IMR-90 (cell line): ENCODE results near the gene MAP7. TPM values are rescaled to one million over a fixed set of nuclear protein-coding genes. Genes with fewer than 3 reads are reported as not detected.

ENCODE experiments used
- ATAC-seq: fragments of 200-7000 bp; cut with Tn5 transposase; 2 replicates; pipeline ENCODE4 v1.9.1; 2020; ENCODE audit warnings: low read depth, mild to moderate bottlenecking, moderate library complexity
- BruUV-seq: library from RNA; stranded (reverse); fragments of 400-500 nt; replicated peaks from 2 replicates; lab custom pipeline; 2021; lab: Mats Ljungman, UMichigan
- CTCF ChIA-PET: fragments of 300-600 bp; formaldehyde crosslinking; extraction: SDS; loops from one replicate; lab custom pipeline; 2021; ENCODE audit warnings: antibody characterized with exemption; lab: Yijun Ruan, JAX
- POLR2A ChIA-PET: fragments of 300-600 bp; sonication (Branson Sonifier 250); formaldehyde crosslinking; loops from one replicate; lab custom pipeline; 2022; ENCODE audit warnings: antibody characterized with exemption; ENCODE audit not compliant: unreplicated experiment; lab: Charles Lee
- DNase-seq: peaks from one replicate; pipeline ENCODE4 v3.0.0; 2013
- H2AFZ ChIP-seq: replicated peaks from 2 replicates; pipeline ENCODE3; 2013; ENCODE audit warnings: low read length, mild to moderate bottlenecking; ENCODE audit not compliant: poor library complexity
- H2AK5ac ChIP-seq: 2 replicates; pipeline ENCODE4 v1.6.1; 2013; ENCODE audit warnings: low read depth, low read length, inconsistent platforms
- H2AK9ac ChIP-seq: replicated peaks from 2 replicates; pipeline ENCODE3; 2013; ENCODE audit warnings: mild to moderate bottlenecking, low read depth, low read length, moderate library complexity; ENCODE audit not compliant: poor library complexity
- H2BK120ac ChIP-seq: 2 replicates; pipeline ENCODE4 v1.6.1; 2013; ENCODE audit warnings: low read depth, low read length, inconsistent platforms
- H2BK15ac ChIP-seq: 3 replicates; pipeline ENCODE4 v1.6.1; 2013; ENCODE audit warnings: low read depth, low read length, inconsistent platforms
- H2BK20ac ChIP-seq: 2 replicates; pipeline ENCODE4 v1.6.1; 2013; ENCODE audit warnings: low read depth, mild to moderate bottlenecking, inconsistent platforms, low read length, moderate library complexity
- H2BK5ac ChIP-seq: 2 replicates; pipeline ENCODE4 v1.6.1; 2013; ENCODE audit warnings: mild to moderate bottlenecking, low read depth, low read length, inconsistent platforms; ENCODE audit not compliant: poor library complexity, severe bottlenecking
- H3K14ac ChIP-seq: replicated peaks from 2 replicates; pipeline ENCODE4 v1.6.1; 2013; ENCODE audit warnings: low read depth, low read length, inconsistent platforms
- H3K18ac ChIP-seq: 2 replicates; pipeline ENCODE4 v1.6.1; 2013; ENCODE audit warnings: low read depth, low read length, control low read depth
- H3K23ac ChIP-seq: 2 replicates; pipeline ENCODE4 v1.6.1; 2013; ENCODE audit warnings: low read depth, low read length, inconsistent platforms
- H3K27ac ChIP-seq: 2 replicates; pipeline ENCODE4 v1.5.1; 2013; ENCODE audit warnings: mild to moderate bottlenecking, control low read depth, low read length; ENCODE audit not compliant: insufficient read depth
- H3K27me3 ChIP-seq: 2 replicates; pipeline ENCODE4 v1.6.1; 2013; ENCODE audit warnings: low read length; ENCODE audit not compliant: control insufficient read depth, insufficient read depth
- H3K36me3 ChIP-seq: 2 replicates; pipeline ENCODE4 v1.6.1; 2013; ENCODE audit warnings: low read length, mixed read lengths; ENCODE audit not compliant: control insufficient read depth, insufficient read depth
- H3K4ac ChIP-seq: 2 replicates; pipeline ENCODE4 v1.6.1; 2013; ENCODE audit warnings: low read depth, low read length, inconsistent platforms
- H3K4me1 ChIP-seq: 2 replicates; pipeline ENCODE4 v1.6.1; 2013; ENCODE audit warnings: low read length, mixed read lengths; ENCODE audit not compliant: control insufficient read depth, insufficient read depth
- H3K4me2 ChIP-seq: 2 replicates; pipeline ENCODE4 v1.6.1; 2013; ENCODE audit warnings: low read depth, mild to moderate bottlenecking, control low read depth, low read length, moderate library complexity
- H3K4me3 ChIP-seq: 2 replicates; pipeline ENCODE4 v1.5.1; 2013; ENCODE audit warnings: low read depth, mild to moderate bottlenecking, control low read depth, low read length, moderate library complexity; ENCODE audit not compliant: insufficient read depth
- H3K56ac ChIP-seq: 2 replicates; pipeline ENCODE4 v1.6.1; 2013; ENCODE audit warnings: low read length, inconsistent platforms; ENCODE audit not compliant: insufficient read depth; ENCODE audit errors: extremely low read depth
- H3K79me1 ChIP-seq, 2 experiments: 2 replicates each; pipeline ENCODE4 v1.6.1; 2013; ENCODE audit warnings: low read length in 2 of 2, inconsistent platforms in 1 of 2, low read depth in 1 of 2
- H3K9ac ChIP-seq: 2 replicates; pipeline ENCODE4 v1.6.1; 2013; ENCODE audit warnings: low read depth, low read length, control low read depth
- H3K9me1 ChIP-seq: 2 replicates; pipeline ENCODE4 v1.6.1; 2013; ENCODE audit warnings: low read length, inconsistent platforms; ENCODE audit not compliant: insufficient read depth
- H3K9me3 ChIP-seq: 2 replicates; pipeline ENCODE4 v1.6.1; 2013; ENCODE audit warnings: low read length; ENCODE audit not compliant: control insufficient read depth, insufficient read depth
- H4K20me1 ChIP-seq: 2 replicates; pipeline ENCODE4 v1.6.1; 2013; ENCODE audit warnings: low read length, inconsistent platforms; ENCODE audit not compliant: insufficient read depth
- H4K5ac ChIP-seq: 2 replicates; pipeline ENCODE4 v1.6.1; 2013; ENCODE audit warnings: mild to moderate bottlenecking, low read depth, low read length, control low read depth
- H4K8ac ChIP-seq, 2 experiments: 2 replicates each; pipeline ENCODE4 v1.6.1; 2013; ENCODE audit warnings: low read depth in 2 of 2, low read length in 2 of 2, control low read depth in 1 of 2, inconsistent platforms in 1 of 2
- H4K91ac ChIP-seq: 2 replicates; pipeline ENCODE4 v1.6.1; 2013; ENCODE audit warnings: low read depth, low read length, inconsistent platforms; ENCODE audit not compliant: insufficient read depth
- BHLHE40 ChIP-seq: fragments of 150-350 bp; IDR thresholded peaks from 2 replicates; pipeline ENCODE4 v1.6.1; 2016; ENCODE audit warnings: mild to moderate bottlenecking, low read depth, low read length
- CEBPB ChIP-seq: IDR thresholded peaks from 2 replicates; pipeline ENCODE4 v1.6.1; 2012; ENCODE audit warnings: low read depth, low read length, improper control_type of control experiment
- CHD1 ChIP-seq: IDR thresholded peaks from 2 replicates; pipeline ENCODE4 v1.6.1; 2012; ENCODE audit warnings: low read depth, low read length, improper control_type of control experiment
- FOS ChIP-seq: fragments of 150-350 bp; IDR thresholded peaks from 2 replicates; pipeline ENCODE4 v1.6.1; 2016; ENCODE audit warnings: low read depth, low read length
- MAFK ChIP-seq: IDR thresholded peaks from 2 replicates; pipeline ENCODE4 v1.6.1; 2012; ENCODE audit warnings: low read depth, low read length, improper control_type of control experiment
- MXI1 ChIP-seq: IDR thresholded peaks from 2 replicates; pipeline ENCODE4 v1.6.1; 2012; ENCODE audit warnings: low read depth, mild to moderate bottlenecking, low read length, moderate library complexity, borderline replicate concordance
- NFE2L2 ChIP-seq: fragments of 150-350 bp; IDR thresholded peaks from 2 replicates; pipeline ENCODE4 v1.6.1; 2016; ENCODE audit warnings: low read depth, mild to moderate bottlenecking, low read length
- RFX5 ChIP-seq: IDR thresholded peaks from 2 replicates; pipeline ENCODE4 v1.8.0; 2012; ENCODE audit warnings: low read depth, mild to moderate bottlenecking, low read length, moderate library complexity
- WGBS, 2 experiments: methylation state at CpG; one replicate each; pipeline versions ENCODE4 v1.1.5 to v1.1.7; 2013; ENCODE audit warnings: missing lambda C conversion rate in 2 of 2; ENCODE audit not compliant: insufficient read length in 1 of 2; ENCODE audit errors: extremely low coverage in 2 of 2; 5-methylcytosine and 5-hydroxymethylcytosine counted together
- dilution Hi-C: fragments of 300-500 bp; cut with HindIII; formaldehyde crosslinking; loops from one replicate; pipeline ENCODE4 v1.14.3; 2018; ENCODE audit warnings: low sequenced_read_pairs; ENCODE audit not compliant: unreplicated experiment
- in situ Hi-C: fragments of 300-500 bp; cut with MboI; formaldehyde crosslinking; loops from 3 replicates; pipeline ENCODE4 v1.14.3; 2019; ENCODE audit warnings: low sequenced_read_pairs, inconsistent platforms, mixed read lengths
- intact Hi-C: fragments of 100-400 bp; cut with micrococcal nuclease; formaldehyde crosslinking; loops from 2 replicates; pipeline ENCODE4 v1.10.0; 2022
- polyA plus RNA-seq, 3 experiments: library from polyadenylated mRNA; depleted of rRNA; stranded (reverse); fragments of >200 nt; gene quantifications; 2 replicates each; pipeline ENCODE4 v1.2.3, GENCODE V29; 2012; ENCODE audit warnings: low replicate concordance in 1 of 3
- total RNA-seq: library from RNA; depleted of rRNA; stranded (reverse); fragments of >200 nt; gene quantifications from 2 replicates; pipeline ENCODE4 v1.2.3, GENCODE V29; 2012
- TF ChIP-seq, protein P1 (sequence below): conservative IDR thresholded peaks from 2 replicates; pipeline ENCODE4 v1.5.1; 2012; ENCODE audit warnings: mild to moderate bottlenecking, low read depth, low read length, improper control_type of control experiment

MAP7 gene
- total and polyA plus RNA-seq, 2 of the 4 experiments (the other 2 are of a cell fraction) = 0.19 to 0.36 TPM

DNA sequence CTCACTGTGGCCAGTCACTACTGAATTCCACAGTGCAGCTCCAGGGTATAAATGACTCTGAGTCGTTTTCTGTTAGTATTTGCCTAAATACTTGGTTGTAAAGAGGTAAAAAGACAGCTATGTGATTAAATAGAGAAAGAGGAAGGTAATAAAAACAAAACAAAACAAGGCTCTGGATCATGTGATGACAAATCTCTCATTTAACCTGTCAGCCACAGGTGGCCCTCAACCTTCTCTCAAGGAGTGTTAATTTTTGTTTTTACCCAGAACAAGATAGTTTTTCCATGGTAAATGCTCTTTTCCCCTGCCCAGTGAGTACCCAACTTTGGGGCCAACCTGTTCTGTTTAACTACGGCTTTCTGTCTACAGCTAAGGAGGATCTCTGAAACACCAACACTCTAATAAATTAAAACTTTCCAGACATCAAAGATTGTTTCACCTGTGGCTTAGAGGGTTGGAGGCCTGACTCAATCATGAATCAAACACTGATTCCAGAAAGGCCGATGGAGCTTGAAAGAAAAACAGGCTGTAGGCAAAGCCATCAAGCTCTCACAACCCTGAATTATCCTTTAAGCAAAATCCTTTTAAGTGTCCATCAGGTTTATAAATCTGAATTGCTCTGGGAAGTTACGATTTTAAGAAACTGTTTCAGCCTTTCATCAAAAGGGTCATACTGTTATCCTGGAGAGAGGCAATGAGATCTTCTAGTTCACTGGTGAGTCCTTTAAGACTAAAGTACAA, 179.1 kb downstream of the MAP7 start:
- Histone ChIP-seq H2BK5ac (no peak overlapping the region), H4K20me1 (no peaks in the 10 kb centered on the region), H3K9me1 (no peaks in the 10 kb centered on the region), H4K91ac (no peak overlapping the region), H2AK5ac (no peak overlapping the region), H3K36me3 (no peaks in the 10 kb centered on the region), H3K18ac (no peak overlapping the region), H3K4me1 (no peaks in the 10 kb centered on the region), H3K27me3 (peaks cover 2% of the 10 kb centered on the region), H2AFZ (no peak overlapping the region), H2BK15ac (no peak overlapping the region), H2BK20ac (no peak overlapping the region), H3K23ac (no peak overlapping the region), H4K8ac (no peak overlapping the region), H3K56ac (no peak overlapping the region), H4K5ac (no peak overlapping the region), H2BK120ac (no peak overlapping the region), H3K9ac (no peak overlapping the region), H3K14ac (no peak overlapping the region), H2AK9ac (no peak overlapping the region), H3K4me2 (no peak overlapping the region), H3K27ac (no peak overlapping the region), H3K4me3 (no peak overlapping the region), H3K4ac (no peak overlapping the region), H3K79me1 (no peaks in the 10 kb centered on the region), H3K9me3 (no peaks in the 10 kb centered on the region)
- in situ Hi-C loops (no loop called here), intact Hi-C loops (loop anchor here (5.0 kb wide), 1 partner anchor 599 kb away; no protein-coding TSS in a partner anchor), dilution Hi-C loops (no loop called here)
- ChIA-PET CTCF (no interaction called here), POLR2A (no interaction called here)
- ATAC-seq (no peak), DNase-seq (no peak)
- no peak for TF ChIP-seq BHLHE40
- no peak for TF ChIP-seq MAFK
- no peak for TF ChIP-seq NFE2L2
- TF ChIP-seq, protein P1, sequence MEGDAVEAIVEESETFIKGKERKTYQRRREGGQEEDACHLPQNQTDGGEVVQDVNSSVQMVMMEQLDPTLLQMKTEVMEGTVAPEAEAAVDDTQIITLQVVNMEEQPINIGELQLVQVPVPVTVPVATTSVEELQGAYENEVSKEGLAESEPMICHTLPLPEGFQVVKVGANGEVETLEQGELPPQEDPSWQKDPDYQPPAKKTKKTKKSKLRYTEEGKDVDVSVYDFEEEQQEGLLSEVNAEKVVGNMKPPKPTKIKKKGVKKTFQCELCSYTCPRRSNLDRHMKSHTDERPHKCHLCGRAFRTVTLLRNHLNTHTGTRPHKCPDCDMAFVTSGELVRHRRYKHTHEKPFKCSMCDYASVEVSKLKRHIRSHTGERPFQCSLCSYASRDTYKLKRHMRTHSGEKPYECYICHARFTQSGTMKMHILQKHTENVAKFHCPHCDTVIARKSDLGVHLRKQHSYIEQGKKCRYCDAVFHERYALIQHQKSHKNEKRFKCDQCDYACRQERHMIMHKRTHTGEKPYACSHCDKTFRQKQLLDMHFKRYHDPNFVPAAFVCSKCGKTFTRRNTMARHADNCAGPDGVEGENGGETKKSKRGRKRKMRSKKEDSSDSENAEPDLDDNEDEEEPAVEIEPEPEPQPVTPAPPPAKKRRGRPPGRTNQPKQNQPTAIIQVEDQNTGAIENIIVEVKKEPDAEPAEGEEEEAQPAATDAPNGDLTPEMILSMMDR = no peak
- no peak for TF ChIP-seq RFX5
- no peak for TF ChIP-seq CEBPB
- no peak for TF ChIP-seq CHD1
- no peak for TF ChIP-seq FOS
- no peak for TF ChIP-seq MXI1
- no CpG with 5 or more reads among the region's 4 CpGs for WGBS, 2 experiments
- BruUV-seq = no TSS peak
